ENCODE results near the gene CFAP20DC. TPM values are rescaled to one million over a fixed set of nuclear protein-coding genes. Genes with fewer than 3 reads are reported as not detected.

The CFAP20DC gene
- total and polyA plus RNA-seq, 8 donors = 0.23 to 1.2 (median 0.39) TPM

- Histone ChIP-seq H3K27ac (no peak overlapping the region), H3K36me3 (no peaks in the 10 kb centered on the region), H3K27me3 (no peaks in the 10 kb centered on the region), H3K9me3 (no peaks in the 10 kb centered on the region), H3K4me3 (no peak overlapping the region), H3K4me1 (no peaks in the 10 kb centered on the region)
- no peak for ATAC-seq
- FAIRE-seq = no peak
- TF ChIP-seq, protein P1, sequence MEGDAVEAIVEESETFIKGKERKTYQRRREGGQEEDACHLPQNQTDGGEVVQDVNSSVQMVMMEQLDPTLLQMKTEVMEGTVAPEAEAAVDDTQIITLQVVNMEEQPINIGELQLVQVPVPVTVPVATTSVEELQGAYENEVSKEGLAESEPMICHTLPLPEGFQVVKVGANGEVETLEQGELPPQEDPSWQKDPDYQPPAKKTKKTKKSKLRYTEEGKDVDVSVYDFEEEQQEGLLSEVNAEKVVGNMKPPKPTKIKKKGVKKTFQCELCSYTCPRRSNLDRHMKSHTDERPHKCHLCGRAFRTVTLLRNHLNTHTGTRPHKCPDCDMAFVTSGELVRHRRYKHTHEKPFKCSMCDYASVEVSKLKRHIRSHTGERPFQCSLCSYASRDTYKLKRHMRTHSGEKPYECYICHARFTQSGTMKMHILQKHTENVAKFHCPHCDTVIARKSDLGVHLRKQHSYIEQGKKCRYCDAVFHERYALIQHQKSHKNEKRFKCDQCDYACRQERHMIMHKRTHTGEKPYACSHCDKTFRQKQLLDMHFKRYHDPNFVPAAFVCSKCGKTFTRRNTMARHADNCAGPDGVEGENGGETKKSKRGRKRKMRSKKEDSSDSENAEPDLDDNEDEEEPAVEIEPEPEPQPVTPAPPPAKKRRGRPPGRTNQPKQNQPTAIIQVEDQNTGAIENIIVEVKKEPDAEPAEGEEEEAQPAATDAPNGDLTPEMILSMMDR (IDR thresholded peaks at IDR 0.05) = no peak
- DNase-seq = no peak
- intact Hi-C loops (cut with DNase I) = no loop called here
These were observed 208.9 kb downstream of the CFAP20DC start for GRCh38 chr3:58840949-58841348.

GRCh38 chr3:58839964-58840363 is 209.9 kb downstream of the CFAP20DC start:
- Histone ChIP-seq H3K36me3 (no peaks in the 10 kb centered on the region), H3K27ac (no peak overlapping the region), H3K27me3 (no peaks in the 10 kb centered on the region), H3K4me1 (no peaks in the 10 kb centered on the region), H3K4me3 (no peak overlapping the region), H3K9me3 (no peaks in the 10 kb centered on the region)
- DNase-seq (no peak), ATAC-seq (no peak), FAIRE-seq (no peak)
- 74 to 79% methylated on average over 1 of the region's 1 CpG for WGBS, 2 donors
- intact Hi-C loops (cut with DNase I) = no loop called here
- TF ChIP-seq, protein P1 (IDR thresholded peaks at IDR 0.05) = no peak

DNA sequence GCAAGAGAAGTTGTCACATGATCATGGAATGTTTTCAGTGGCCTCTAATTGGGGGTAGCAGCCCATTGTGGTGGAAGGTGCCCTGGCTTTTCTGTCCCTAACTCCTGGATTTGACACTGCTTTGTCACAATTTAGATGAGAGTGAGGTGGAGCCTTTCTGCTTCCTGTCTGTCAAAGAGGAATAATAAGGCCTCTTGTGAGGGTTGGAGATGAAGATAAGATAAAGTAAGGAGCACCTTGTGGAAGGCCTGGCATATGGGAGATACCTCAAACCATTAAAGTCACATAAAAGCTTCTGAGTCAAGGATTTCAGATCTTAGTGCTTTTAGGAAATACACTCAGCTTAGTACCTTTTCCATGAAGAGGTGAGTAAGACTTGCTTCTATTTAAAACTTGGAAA is 210.6 kb downstream of the CFAP20DC start:
- TF ChIP-seq, protein P1 (IDR thresholded peaks at IDR 0.05) = no peak
- no peaks in the 10 kb centered on the region for H3K4me1 ChIP-seq
- H3K27ac ChIP-seq = no peak overlapping the region
- FAIRE-seq (no peak), DNase-seq (no peak), ATAC-seq (no peak)
- no peak overlapping the region for H3K4me3 ChIP-seq
- H3K9me3 ChIP-seq = no peaks in the 10 kb centered on the region
- intact Hi-C loops (cut with DNase I) = no loop called here
- no peaks in the 10 kb centered on the region for H3K36me3 ChIP-seq
- no peaks in the 10 kb centered on the region for H3K27me3 ChIP-seq

DNA sequence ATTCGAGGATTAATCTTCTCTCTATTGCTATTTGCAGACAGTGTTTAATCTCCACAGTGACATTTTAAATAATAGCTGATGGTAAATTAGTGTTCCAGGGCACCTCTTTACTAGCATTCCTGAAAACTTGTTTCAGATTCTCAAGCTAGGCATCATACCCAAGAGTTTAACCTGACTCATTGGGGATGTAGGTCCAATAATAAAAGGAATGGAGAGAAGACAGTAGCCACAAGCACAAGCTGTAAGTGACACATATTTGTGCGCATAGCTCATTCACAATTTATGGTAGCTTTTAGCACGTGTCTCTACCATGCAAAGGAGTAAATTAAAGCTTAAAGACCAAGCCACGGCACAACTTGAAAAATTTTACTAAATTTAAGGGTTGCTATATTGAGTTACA is 212.0 kb downstream of the CFAP20DC start:
- FAIRE-seq = no peak
- Histone ChIP-seq H3K27me3 (no peaks in the 10 kb centered on the region), H3K9me3 (no peaks in the 10 kb centered on the region), H3K4me3 (no peak overlapping the region), H3K27ac (no peak overlapping the region), H3K4me1 (no peaks in the 10 kb centered on the region), H3K36me3 (no peaks in the 10 kb centered on the region)
- no peak for ATAC-seq
- no peak for DNase-seq
- intact Hi-C loops (cut with DNase I) = no loop called here
- TF ChIP-seq, protein P1 (IDR thresholded peaks at IDR 0.05) = no peak
- 75 to 79% methylated on average over 4 of the region's 4 CpGs for WGBS, 2 donors

GRCh38 chr3:58837141-58837843 is 212.5 kb downstream of the CFAP20DC start:
- no peak for ATAC-seq
- H3K36me3 ChIP-seq = no peaks in the 10 kb centered on the region
- H3K4me3 ChIP-seq = no peak overlapping the region
- H3K9me3 ChIP-seq = no peaks in the 10 kb centered on the region
- no peaks in the 10 kb centered on the region for H3K4me1 ChIP-seq
- TF ChIP-seq, protein P1 (IDR thresholded peaks at IDR 0.05) = no peak
- intact Hi-C loops (cut with DNase I) = no loop called here
- no peak overlapping the region for H3K27ac ChIP-seq
- DNase-seq = no peak
- no peak for FAIRE-seq
- no peaks in the 10 kb centered on the region for H3K27me3 ChIP-seq
- 78 to 85% methylated on average over 3 of the region's 3 CpGs for WGBS, 2 donors
